ENCODE data around the gene INSR. TPM values are rescaled to one million over a fixed set of nuclear protein-coding genes. Genes with fewer than 3 reads are reported as not detected.

Gene INSR
- total RNA-seq = 13.1 and 28.9 TPM in 2 replicates

GRCh38 chr19:7293762-7294557 is at the start of gene INSR:
TSS of gene INSR (minus strand) at chr19:7294414. CDS start at chr19:7293891, 523 bp downstream.

GRCh38 chr19:7069042-7069903 is 224.9 kb downstream of the INSR start, which contains the start of gene ZNF557:
TSS of gene ZNF557 (plus strand) at chr19:7069703. CDS start at chr19:7075075, 5,372 bp downstream.

Other genes starting within 250 kb of the INSR start
- not detected in 2 replicates for gene MBD3L2, start 245.1 kb downstream of the INSR start, total RNA-seq
- not detected in 2 replicates for gene MBD3L3, start 235.7 kb downstream of the INSR start, total RNA-seq
- 17.5 and 20.2 TPM in 2 replicates for gene ZNF557, start 224.7 kb downstream of the INSR start, total RNA-seq
- 40.0 and 51.2 TPM in 2 replicates for gene ARHGEF18, start 54.5 kb upstream of the INSR start, total RNA-seq
- 3.2 and 4.1 TPM in 2 replicates for gene PEX11G, start 194.6 kb upstream of the INSR start, total RNA-seq
- 8.2 and 16.5 TPM in 2 replicates for gene ZNF358, start 221.7 kb upstream of the INSR start, total RNA-seq
- 4.5 and 4.6 TPM in 2 replicates for gene MCOLN1, start 228.2 kb upstream of the INSR start, total RNA-seq
- 60.2 and 96.3 TPM in 2 replicates for gene PNPLA6, start 241.3 kb upstream of the INSR start, total RNA-seq

All from uterine smooth muscle cell (primary cell).